KMS-11 (cell line): Measurements from ENCODE around the gene HSD17B10.

Source experiments
- H2AFZ ChIP-seq: fragments of 200-600 bp; sonication (generic); 2 replicates; pipeline ENCODE4 v1.6.1; 2016; ENCODE audit warnings: antibody characterized with exemption, mixed run types, low read depth
- H3K27ac ChIP-seq: fragments of 200-600 bp; sonication (generic); 2 replicates; pipeline ENCODE4 v1.6.1; 2016; ENCODE audit warnings: mild to moderate bottlenecking, mixed run types
- H3K27me3 ChIP-seq: fragments of 200-600 bp; sonication (generic); 2 replicates; pipeline ENCODE4 v1.6.1; 2017; ENCODE audit warnings: mild to moderate bottlenecking, low read depth, mixed run types, moderate library complexity; ENCODE audit not compliant: insufficient read depth
- H3K36me3 ChIP-seq: fragments of 200-600 bp; sonication (generic); 2 replicates; pipeline ENCODE4 v1.6.1; 2017; ENCODE audit warnings: mild to moderate bottlenecking, mixed run types; ENCODE audit not compliant: insufficient read depth
- H3K4me1 ChIP-seq: fragments of 200-600 bp; sonication (generic); 2 replicates; pipeline ENCODE4 v1.6.1; 2016; ENCODE audit warnings: mild to moderate bottlenecking, low read depth, mixed run types; ENCODE audit not compliant: poor library complexity, severe bottlenecking
- H3K4me2 ChIP-seq: fragments of 200-600 bp; sonication (generic); 2 replicates; pipeline ENCODE4 v1.7.0; 2016; ENCODE audit warnings: mild to moderate bottlenecking, mixed run types
- H3K4me3 ChIP-seq: fragments of 200-600 bp; sonication (generic); IDR thresholded peaks from 2 replicates; pipeline ENCODE4 v1.6.1; 2017; ENCODE audit warnings: low read depth, low read length, mixed read lengths; ENCODE audit not compliant: insufficient read depth
- H3K79me2 ChIP-seq: fragments of 200-600 bp; sonication (generic); 2 replicates; pipeline ENCODE4 v1.6.1; 2016; ENCODE audit warnings: low read depth, mixed run types; ENCODE audit not compliant: insufficient read depth
- H3K9ac ChIP-seq: fragments of 200-600 bp; sonication (generic); 2 replicates; pipeline ENCODE4 v1.6.1; 2016; ENCODE audit warnings: mild to moderate bottlenecking, mixed run types
- H4K20me1 ChIP-seq: fragments of 200-600 bp; sonication (generic); 2 replicates; pipeline ENCODE4 v1.6.1; 2016; ENCODE audit warnings: mild to moderate bottlenecking, mixed run types; ENCODE audit not compliant: insufficient read depth
- TF ChIP-seq, protein P1 (sequence below): fragments of 200-600 bp; sonication (generic); conservative IDR thresholded peaks from 2 replicates; pipeline ENCODE4 v1.6.1; 2017; ENCODE audit warnings: low read depth, mild to moderate bottlenecking, antibody characterized with exemption, low read length, moderate library complexity, mixed read lengths

Gene HSD17B10

DNA sequence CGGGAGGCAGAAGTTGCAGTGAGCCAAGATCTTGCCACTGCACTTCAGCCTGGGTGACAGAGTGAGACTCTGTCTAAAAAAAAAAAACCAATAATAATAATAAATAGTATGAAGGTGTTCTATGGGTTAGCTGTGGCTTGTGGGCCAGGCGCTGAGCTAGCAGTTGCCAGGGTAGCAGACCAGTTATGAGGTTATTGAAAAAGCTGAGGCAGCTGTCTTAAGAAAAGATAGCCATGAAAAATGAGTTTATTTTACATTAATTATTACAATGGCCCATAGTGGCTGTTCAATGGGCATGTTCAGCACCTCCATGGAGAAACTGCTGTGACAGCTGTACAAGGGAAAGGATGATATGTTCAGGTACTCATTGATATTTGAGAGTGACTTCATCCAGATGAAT, 13.3 kb upstream of the HSD17B10 start:
- Histone ChIP-seq H3K4me3 (no peak overlapping the region), H2AFZ (no peak overlapping the region), H3K36me3 (no peaks in the 10 kb centered on the region), H3K4me2 (no peak overlapping the region), H3K27ac (no peak overlapping the region), H3K4me1 (peaks cover 6% of the 10 kb centered on the region), H3K9ac (no peak overlapping the region), H3K27me3 (no peaks in the 10 kb centered on the region), H4K20me1 (no peaks in the 10 kb centered on the region), H3K79me2 (no peaks in the 10 kb centered on the region)
- TF ChIP-seq, protein P1, sequence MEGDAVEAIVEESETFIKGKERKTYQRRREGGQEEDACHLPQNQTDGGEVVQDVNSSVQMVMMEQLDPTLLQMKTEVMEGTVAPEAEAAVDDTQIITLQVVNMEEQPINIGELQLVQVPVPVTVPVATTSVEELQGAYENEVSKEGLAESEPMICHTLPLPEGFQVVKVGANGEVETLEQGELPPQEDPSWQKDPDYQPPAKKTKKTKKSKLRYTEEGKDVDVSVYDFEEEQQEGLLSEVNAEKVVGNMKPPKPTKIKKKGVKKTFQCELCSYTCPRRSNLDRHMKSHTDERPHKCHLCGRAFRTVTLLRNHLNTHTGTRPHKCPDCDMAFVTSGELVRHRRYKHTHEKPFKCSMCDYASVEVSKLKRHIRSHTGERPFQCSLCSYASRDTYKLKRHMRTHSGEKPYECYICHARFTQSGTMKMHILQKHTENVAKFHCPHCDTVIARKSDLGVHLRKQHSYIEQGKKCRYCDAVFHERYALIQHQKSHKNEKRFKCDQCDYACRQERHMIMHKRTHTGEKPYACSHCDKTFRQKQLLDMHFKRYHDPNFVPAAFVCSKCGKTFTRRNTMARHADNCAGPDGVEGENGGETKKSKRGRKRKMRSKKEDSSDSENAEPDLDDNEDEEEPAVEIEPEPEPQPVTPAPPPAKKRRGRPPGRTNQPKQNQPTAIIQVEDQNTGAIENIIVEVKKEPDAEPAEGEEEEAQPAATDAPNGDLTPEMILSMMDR = no peak

DNA sequence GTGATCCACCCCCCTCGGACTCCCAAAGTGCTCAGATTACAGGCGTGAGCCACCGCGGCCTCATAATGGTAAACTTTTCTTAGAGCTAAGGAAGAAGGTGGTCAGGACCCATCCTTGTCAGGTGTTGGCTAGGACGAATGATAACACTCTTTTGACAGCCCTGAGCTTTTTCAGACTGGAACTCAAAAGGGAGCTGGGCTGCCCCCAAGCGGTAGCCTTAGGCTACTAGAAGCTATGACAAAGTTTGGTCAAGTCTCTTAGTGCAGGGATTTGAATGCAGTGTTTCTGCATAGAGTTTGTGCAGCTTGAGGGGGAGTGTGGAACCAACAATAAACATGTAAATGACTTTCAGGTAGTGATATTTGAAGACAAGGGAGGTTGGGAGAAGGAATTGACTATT, 11.8 kb upstream of the HSD17B10 start:
- H3K4me3 ChIP-seq = no peak overlapping the region

DNA sequence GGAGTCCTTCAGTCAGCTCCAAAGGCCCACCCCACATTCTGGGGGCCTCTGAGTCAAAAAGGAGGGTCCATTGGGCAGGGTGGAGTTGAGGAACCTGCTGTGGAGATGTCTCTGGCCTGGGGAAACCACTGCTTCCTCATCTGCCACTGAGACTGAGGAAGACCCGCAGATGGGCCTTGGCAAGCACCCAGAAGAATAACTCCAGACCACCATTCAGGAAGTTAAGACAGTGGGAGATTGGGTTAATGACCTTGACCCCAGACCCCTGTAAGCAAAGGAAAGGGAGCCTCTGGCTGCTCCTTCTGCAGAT, 8.1 kb upstream of the HSD17B10 start:
- Histone ChIP-seq H2AFZ (peak overlapping the region; percentile 86), H3K4me2 (peak overlapping the region; percentile 73), H3K27ac (no peak overlapping the region), H3K4me1 (peaks cover 1% of the 10 kb centered on the region), H3K4me3 (no peak overlapping the region), H4K20me1 (no peaks in the 10 kb centered on the region), H3K27me3 (no peaks in the 10 kb centered on the region), H3K79me2 (no peaks in the 10 kb centered on the region), H3K36me3 (no peaks in the 10 kb centered on the region), H3K9ac (no peak overlapping the region)
- TF ChIP-seq, protein P1 = no peak

More for the DNA sequence above, 11.8 kb upstream of the HSD17B10 start:
- Histone ChIP-seq H3K4me1 (peaks cover 6% of the 10 kb centered on the region), H3K27ac (no peak overlapping the region), H3K4me2 (no peak overlapping the region), H3K79me2 (no peaks in the 10 kb centered on the region), H2AFZ (no peak overlapping the region), H3K36me3 (no peaks in the 10 kb centered on the region), H4K20me1 (no peaks in the 10 kb centered on the region), H3K27me3 (no peaks in the 10 kb centered on the region), H3K9ac (no peak overlapping the region)
- TF ChIP-seq, protein P1 = peak; percentile 59

DNA sequence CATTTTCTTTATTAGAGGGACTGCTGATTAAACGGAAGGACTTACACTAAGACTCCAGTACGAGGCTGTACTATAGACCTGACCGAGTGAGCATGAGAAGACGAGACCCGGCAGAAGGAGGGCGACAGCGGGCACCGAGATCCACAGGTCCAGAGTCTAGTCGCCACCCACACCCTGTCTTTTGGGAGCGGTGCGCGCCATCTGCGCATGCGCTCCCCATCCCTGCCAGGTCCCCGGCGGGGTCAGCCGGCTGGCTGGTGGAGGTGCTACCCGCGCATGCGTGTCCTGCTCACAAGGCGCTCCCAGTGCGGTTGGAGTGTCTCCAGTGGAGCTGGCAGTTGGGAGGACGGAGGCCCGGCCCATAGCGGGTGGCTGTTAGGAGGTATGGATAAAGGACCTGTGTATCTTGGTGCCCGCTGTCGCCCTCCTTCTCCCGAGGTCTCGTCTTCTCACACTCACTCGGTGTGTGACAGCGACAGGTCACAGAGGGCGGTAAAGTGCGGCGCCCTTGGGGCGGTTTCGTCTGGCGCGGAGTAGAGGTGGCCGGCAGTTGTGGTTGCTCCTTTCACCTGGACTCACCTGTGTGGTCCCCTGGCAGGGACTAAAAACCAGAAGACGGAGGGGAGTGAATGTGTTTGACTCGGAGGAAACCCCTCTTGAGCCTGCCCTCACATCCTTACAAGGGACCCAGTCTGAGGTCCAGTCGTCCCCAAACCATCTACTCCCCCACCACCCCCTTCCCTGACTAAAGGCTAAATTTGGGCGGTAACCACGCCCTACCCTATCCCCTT, 7.6 kb upstream of the HSD17B10 start:
- H3K27ac ChIP-seq = no peak overlapping the region
- H3K27me3 ChIP-seq = no peaks in the 10 kb centered on the region
- peak overlapping the region; percentile 18; the same call in 1 of the 2 replicates for H3K9ac ChIP-seq
- H3K4me2 ChIP-seq = peak overlapping the region; percentile 73
- no peaks in the 10 kb centered on the region for H3K4me1 ChIP-seq
- H3K4me3 ChIP-seq = no peak overlapping the region
- TF ChIP-seq, protein P1 = no peak
- peak overlapping the region; percentile 86 for H2AFZ ChIP-seq
- no peaks in the 10 kb centered on the region for H3K36me3 ChIP-seq
- no peaks in the 10 kb centered on the region for H3K79me2 ChIP-seq
- H4K20me1 ChIP-seq = no peaks in the 10 kb centered on the region
